ENCODE data around the gene CCDC154. TPM values are rescaled to one million over a fixed set of nuclear protein-coding genes. Genes with fewer than 3 reads are reported as not detected.

CCDC154 gene
- total and polyA plus RNA-seq, 9 of the 15 experiments (the other 6 are each of a cell fraction or from before 2014, with no cell fraction given): 0.15 to 1.4 (median 0.20) TPM; not detected in 5

GRCh38 chr16:1430759-1431496, 13.4 kb downstream of the CCDC154 start, which contains the start of gene PERCC1:
TSS of gene PERCC1 (plus strand) at chr16:1431078. CDS start at chr16:1432594, 1,516 bp downstream.
- Histone ChIP-seq H2AFZ (ENCODE audit: low read depth, low read length) (no peak within 1 kb of the TSS), H3K4me3 (no peak within 1 kb of the TSS)
- no peak for FAIRE-seq
- TF ChIP-seq CTCFL (IDR thresholded peaks at IDR 0.05; ENCODE audit: borderline replicate concordance, insufficient read depth, low read depth, low read length, poor library complexity, severe bottlenecking) (peak; percentile 61), NR3C1 (CRISPR knock-in tag; IDR thresholded peaks at IDR 0.05) (no peak), TCFL5 (CRISPR knock-in tag; conservative IDR thresholded peaks at IDR 0.05) (no peak), AFF4 (CRISPR knock-in tag; IDR thresholded peaks at IDR 0.05) (no peak), MEF2A (IDR thresholded peaks at IDR 0.05; ENCODE audit: control insufficient read depth, low read depth, low read length) (no peak), ZNF146 (CRISPR knock-in tag; IDR thresholded peaks at IDR 0.05; ENCODE audit: unreplicated experiment) (no peak), PCBP1 (IDR thresholded peaks at IDR 0.05; ENCODE audit: low read depth, low read length, poor library complexity, severe bottlenecking) (peak; percentile 30), ZBTB7A (IDR thresholded peaks at IDR 0.05; ENCODE audit: borderline replicate concordance, control insufficient read depth, low read depth, low read length) (peak; percentile 32; the same call in 1 of the 2 replicates), ZNF24 (IDR thresholded peaks at IDR 0.05) (no peak), NUFIP1 (IDR thresholded peaks at IDR 0.05; ENCODE audit: partially characterized antibody) (no peak), ZNF551 (CRISPR knock-in tag; IDR thresholded peaks at IDR 0.05) (no peak)
- TF ChIP-seq, protein P1, sequence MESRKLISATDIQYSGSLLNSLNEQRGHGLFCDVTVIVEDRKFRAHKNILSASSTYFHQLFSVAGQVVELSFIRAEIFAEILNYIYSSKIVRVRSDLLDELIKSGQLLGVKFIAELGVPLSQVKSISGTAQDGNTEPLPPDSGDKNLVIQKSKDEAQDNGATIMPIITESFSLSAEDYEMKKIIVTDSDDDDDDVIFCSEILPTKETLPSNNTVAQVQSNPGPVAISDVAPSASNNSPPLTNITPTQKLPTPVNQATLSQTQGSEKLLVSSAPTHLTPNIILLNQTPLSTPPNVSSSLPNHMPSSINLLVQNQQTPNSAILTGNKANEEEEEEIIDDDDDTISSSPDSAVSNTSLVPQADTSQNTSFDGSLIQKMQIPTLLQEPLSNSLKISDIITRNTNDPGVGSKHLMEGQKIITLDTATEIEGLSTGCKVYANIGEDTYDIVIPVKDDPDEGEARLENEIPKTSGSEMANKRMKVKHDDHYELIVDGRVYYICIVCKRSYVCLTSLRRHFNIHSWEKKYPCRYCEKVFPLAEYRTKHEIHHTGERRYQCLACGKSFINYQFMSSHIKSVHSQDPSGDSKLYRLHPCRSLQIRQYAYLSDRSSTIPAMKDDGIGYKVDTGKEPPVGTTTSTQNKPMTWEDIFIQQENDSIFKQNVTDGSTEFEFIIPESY (CRISPR knock-in tag; IDR thresholded peaks at IDR 0.05): peak; percentile 75
- TF ChIP-seq, protein P2, sequence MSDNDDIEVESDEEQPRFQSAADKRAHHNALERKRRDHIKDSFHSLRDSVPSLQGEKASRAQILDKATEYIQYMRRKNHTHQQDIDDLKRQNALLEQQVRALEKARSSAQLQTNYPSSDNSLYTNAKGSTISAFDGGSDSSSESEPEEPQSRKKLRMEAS (CRISPR knock-in tag; IDR thresholded peaks at IDR 0.05): no peak

More at GRCh38 chr16:1430759-1431496, 13.4 kb downstream of the CCDC154 start, which contains the start of gene PERCC1:
- intact Hi-C loops (cut with micrococcal nuclease): no loop called here
- peak in 1 of 4 experiments; percentile 38 for DNase-seq (ENCODE audit: extremely low read depth in 1 of 4, low spot score in 3 of 4)
- H4K20me1 ChIP-seq (replicated peaks; ENCODE audit: control insufficient read depth, insufficient read depth, low read length): no peaks in the 10 kb centered on the region
- H3K9me3 ChIP-seq (replicated peaks; ENCODE audit: control insufficient read depth, insufficient read depth, low read depth, low read length): no peaks in the 10 kb centered on the region
- peaks cover 0 to 93% of the 10 kb centered on the region in 2 experiments; a peak in 2 of 5 replicates for H3K4me1 ChIP-seq (replicated peaks in 1 of 2; ENCODE audit: control insufficient read depth in 2 of 2, insufficient read depth in 2 of 2, low read length in 2 of 2)
- no peaks in the 10 kb centered on the region for H3K79me2 ChIP-seq (ENCODE audit: control insufficient read depth, insufficient read depth, low read length)
- in situ Hi-C loops (cut with MboI): no loop called here
- ATAC-seq: peak; percentile 39; the same call in 2 of the 3 replicates
- H3K36me3 ChIP-seq (ENCODE audit: control insufficient read depth, insufficient read depth, low read length): no peaks in the 10 kb centered on the region
- H3K4me2 ChIP-seq (ENCODE audit: insufficient read depth, low read length): no peak within 1 kb of the TSS
- CTCF ChIA-PET (ENCODE audit: low intra/inter-chr PET ratio): no interaction called here
- H3K9ac ChIP-seq (ENCODE audit: insufficient read depth in 1 of 2, low read depth in 2 of 2, low read length in 2 of 2): peak within 1 kb of the TSS in 1 of 2 experiments; percentile 61; a peak in 2 of 4 replicates
- no TSS peak for BruUV-seq (replicated peaks)
- peaks cover 0 to 15% of the 10 kb centered on the region in 2 experiments; a peak in 2 of 5 replicates for H3K27me3 ChIP-seq (ENCODE audit: control insufficient read depth in 2 of 2, insufficient read depth in 2 of 2, low read length in 2 of 2)
- 29% methylated on average over 22 of the region's 35 CpGs for WGBS (ENCODE audit: insufficient coverage, low coverage, missing lambda C conversion rate)
- POLR2A ChIA-PET: interaction anchor here (1.4 kb wide), 1 partner anchor 10 kb away, joined by 6 read pairs; the partner anchor contains the start of gene UQCC4
- H3K9me1 ChIP-seq (ENCODE audit: control insufficient read depth, insufficient read depth, low read length): no peaks in the 10 kb centered on the region
- no peak within 1 kb of the TSS for H3K27ac ChIP-seq (ENCODE audit: extremely low read depth, low read depth, low read length)
